Loucy (cell line): Measurements from ENCODE around the gene CEMIP2.

Experiments used
- CTCF ChIP-seq: fragments of 200-600 bp; sonication (generic); conservative IDR thresholded peaks from 2 replicates; pipeline ENCODE4 v1.5.1; 2014; ENCODE audit warnings: mild to moderate bottlenecking, antibody characterized with exemption, low read length
- EZH2phosphoT487 ChIP-seq: fragments of 200-600 bp; IDR thresholded peaks from 2 replicates; pipeline ENCODE4 v1.6.1; 2018; ENCODE audit warnings: antibody characterized with exemption, mild to moderate bottlenecking, moderate library complexity, borderline replicate concordance

- TF ChIP-seq CTCF (no peak), EZH2phosphoT487 (no peak)
Measured at GRCh38 chr9:71685988-71686387, 82.3 kb downstream of the CEMIP2 start.
